GM21737 (cell line): ENCODE data around the gene ATG2A.
"Not testable (repeated sequence)": the region's sequence is repeated elsewhere in the genome, so short reads cannot be mapped to it uniquely, and the experiment has no call there.

Experiments
- ATAC-seq: cut with Tn5 transposase; IDR thresholded peaks from one replicate; pipeline ENCODE4 v1.9.1; 2021; ENCODE audit warnings: mild to moderate bottlenecking, moderate library complexity; ENCODE audit not compliant: unreplicated experiment

Gene ATG2A

GRCh38 chr11:64857485-64857884 lies 59.5 kb downstream of the ATG2A start:
- ATAC-seq, result no peak

DNA sequence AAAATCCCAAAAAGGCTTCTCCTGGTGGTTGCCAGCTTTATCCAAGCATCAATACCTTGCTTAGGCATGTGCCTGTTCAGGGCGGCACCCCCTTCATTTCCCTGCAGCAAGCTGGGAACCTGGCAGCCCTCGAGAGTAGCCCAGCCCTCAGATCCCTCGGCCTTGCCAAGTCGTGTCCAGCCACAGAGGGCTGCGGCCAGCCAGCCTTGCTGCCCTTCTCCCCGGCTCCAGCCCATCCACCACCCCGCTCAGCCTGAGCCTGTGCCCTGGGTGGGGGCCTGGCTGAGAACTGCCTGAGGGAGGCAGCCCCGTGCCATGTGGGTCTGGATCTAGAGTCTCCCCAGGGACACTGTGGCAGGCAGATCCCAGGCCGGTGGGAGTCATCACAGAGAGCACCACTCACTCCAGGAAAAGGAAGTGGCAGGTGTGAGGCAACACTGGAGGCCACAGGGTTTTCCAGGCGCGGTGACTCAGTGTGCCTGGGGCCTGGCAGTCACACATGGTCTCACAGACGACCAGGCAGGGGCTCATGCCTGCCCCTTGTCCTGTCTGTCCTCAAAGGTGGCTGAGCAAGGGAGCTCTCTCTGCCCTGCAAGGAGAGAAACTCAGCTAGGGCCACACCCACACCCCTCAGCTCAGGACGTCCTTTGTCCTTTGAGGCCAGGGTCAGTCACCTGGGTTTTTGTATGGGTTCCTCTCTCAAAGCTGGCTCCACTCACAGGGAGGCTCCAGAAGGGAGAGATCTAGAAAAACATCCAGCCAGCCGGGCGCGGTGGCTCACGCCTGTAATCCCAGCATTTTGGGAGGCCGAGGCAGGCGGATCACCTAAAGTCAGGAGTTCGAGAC lies 60.4 kb downstream of the ATG2A start:
- no peak for ATAC-seq

- no peak for ATAC-seq
Observed at GRCh38 chr11:64855596-64856304, 61.3 kb downstream of the ATG2A start.

GRCh38 chr11:64854534-64855502 lies 62.2 kb downstream of the ATG2A start:
- ATAC-seq, result no peak

- ATAC-seq, result no peak
Observed at GRCh38 chr11:64854157-64854533, 62.9 kb downstream of the ATG2A start.

GRCh38 chr11:64853709-64854108 lies 63.3 kb downstream of the ATG2A start:
- ATAC-seq, result no peak

GRCh38 chr11:64852804-64853509 lies 64.1 kb downstream of the ATG2A start:
- ATAC-seq, result no peak

DNA sequence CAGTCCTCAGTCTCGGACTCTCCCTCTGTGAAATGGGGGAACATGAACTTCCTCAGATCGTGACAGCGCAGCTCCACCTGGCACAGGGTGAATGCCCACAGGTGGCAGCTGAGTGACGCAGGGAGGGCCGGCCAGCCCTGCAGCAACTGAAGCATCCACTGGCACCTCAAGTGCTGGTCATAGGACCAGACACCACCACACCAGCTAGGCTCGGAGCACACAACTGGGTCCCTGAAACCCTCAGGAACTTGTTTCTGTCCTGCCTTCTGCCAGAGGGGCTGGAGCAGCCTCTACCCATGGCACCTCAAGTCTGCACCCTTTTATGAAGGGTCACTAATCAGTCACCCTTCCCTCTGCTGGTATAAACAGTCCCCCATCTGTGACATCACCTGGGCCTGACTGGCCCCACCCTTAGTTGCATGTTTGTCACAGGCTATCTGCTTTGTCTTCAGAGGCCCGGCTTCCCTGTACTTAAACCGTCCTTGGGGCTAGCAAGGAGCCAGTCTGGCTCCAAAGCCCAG lies 65.1 kb downstream of the ATG2A start:
- ATAC-seq, result peak; percentile 15

GRCh38 chr11:64850979-64851567 lies 65.9 kb downstream of the ATG2A start:
- peak; percentile 54 for ATAC-seq

DNA sequence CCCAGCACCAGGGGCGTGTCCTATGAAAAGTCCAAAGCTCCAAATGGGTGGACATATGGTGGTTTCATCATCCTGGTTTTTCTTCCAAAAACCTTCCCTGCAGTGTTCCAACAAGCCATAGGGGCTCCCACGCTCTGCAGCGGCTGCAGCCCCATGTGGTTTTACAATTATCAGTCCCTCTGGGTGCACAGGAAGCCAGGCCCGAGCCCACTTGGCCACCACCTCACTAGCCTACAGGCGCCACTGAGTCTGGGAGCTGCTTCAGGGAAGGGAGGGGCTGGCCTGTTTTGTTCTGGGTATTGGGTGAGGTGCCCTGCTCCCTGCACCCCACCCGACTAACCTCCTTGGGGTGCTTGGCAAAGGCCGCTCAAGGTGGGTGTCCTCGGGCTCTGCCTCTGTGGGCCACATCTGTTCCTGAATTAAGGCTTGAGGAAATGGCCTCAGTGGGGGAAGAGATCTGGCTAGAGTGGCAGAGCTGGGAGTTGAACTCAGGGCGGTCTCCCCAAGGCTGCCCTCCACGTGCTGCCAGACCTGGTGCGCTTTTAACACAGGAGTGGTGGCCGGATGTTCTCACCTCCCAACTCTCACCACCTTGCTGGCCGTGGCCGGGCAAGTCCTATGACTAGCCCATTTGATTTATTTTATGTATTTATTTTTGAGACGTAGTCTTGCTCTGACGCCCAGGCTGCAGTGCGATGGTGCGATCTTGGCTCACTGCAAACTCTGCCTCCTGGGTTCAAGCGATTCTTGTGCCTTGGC lies 67.2 kb downstream of the ATG2A start:
- ATAC-seq, result no peak

DNA sequence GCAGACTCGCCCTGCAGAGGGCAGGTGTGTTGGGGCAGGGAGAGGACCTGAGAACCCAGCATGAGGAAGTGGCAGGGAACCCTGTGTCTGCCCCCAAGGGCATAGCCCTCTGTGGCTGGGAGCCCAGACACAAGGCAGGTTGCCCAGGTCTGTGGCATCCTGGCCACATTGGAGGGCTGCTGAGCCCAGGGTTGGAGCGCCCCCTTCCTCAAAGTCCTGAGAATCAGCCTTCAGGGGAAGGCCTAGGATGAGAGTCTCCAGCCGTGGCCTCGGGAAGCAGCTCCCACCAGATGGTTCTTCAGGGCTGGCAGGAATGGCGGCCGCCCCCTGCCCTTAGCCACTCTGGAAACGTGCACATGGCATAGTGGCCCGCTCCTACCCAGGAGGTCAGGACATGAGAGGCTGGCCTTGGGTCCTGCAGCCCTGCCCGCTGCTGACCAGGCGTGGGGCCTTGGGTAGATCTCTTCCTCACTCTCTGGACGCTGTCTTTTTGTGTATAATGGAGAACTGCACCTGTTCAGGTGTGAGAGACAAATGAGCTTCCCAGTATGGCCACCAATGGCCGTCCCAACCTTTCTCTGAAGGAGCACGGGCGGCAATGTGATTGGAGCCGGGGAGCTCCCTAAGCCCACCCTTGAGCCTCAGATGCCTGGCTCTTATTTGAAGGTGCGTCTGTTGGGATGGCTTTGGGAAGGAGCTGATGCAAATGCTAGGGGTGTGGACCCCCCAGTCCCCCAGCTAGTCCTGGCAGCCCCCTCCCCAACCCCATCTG lies 68.0 kb downstream of the ATG2A start:
- no peak for ATAC-seq

DNA sequence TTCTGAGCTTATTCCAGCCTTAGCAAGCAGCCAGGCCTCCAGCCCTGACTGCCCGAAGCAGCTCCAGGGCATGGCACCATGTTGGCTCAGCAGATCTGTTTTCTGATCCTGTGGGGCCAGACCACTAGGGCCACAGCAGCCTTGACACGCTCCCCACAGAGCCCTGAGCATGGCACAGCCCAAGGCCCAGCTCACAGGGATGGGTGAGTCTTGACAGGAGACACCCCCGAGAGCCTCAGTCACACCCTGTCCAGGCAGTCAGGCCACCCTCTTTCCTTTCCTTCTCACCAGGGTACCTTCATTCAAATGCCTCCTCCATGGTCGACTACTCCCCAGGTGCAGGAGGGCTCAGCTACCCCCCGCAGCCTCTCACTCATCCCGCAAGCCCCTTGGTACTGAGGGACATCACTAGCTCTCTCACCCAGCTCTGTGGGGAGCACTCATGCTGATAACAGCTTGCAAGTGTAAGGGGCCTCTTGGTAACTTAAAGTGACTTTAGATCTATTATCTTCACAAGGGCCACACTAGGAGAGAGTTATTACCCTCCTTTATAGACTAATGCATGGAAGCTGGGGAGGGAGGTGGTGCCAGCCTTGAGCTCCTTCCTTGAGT lies 68.7 kb downstream of the ATG2A start:
- ATAC-seq, result no peak

DNA sequence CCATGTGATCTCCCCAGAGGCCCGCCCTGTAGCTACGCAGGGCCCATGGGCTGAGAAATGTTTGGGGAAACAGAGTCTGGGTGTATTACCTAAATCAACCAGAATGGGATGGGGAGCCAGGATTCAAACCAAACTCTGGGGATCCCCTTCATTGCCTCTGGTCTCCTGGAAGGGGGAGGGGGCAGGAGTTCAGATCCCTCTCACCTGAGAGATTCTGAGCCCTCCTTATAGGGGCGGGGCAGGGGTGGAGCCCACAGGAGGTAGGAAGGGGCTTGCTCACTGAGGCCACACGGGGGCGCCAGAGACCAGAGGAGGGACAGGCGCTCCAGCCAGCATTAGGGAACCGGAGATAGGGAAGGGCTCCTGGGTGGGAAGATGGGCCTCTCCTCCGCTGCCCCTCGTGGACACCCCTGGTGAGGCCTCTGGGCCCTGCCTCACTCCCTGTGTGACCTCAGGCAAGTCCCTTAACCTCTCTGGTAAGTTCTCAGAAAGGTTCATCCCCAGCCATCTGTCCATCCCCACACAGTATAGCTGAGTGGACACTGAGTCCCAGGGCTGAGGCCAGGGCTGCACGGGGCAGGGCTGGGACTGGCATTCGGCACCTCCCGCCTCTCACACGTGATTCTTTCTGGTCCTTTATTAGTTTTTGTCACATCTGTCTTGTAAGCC lies 69.9 kb downstream of the ATG2A start:
- peak; percentile 24 for ATAC-seq

DNA sequence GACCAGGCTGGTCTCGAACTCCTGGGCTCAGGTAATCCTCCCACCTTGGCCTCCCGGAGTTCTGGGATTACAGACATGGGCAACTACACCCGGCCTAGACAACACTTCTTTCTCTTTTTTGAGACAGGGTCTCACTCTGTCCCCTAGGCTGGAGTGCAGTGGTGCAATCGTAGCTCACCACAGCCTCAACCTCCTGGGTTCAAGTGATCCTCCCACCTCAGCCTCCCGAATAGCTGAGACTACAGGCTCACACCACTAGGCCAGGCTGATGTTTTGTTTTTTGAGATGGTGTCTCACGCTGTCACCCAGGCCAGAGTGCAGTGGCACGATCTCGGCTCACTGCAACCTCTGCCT lies 71.3 kb downstream of the ATG2A start:
- ATAC-seq, result not testable (repeated sequence)

- ATAC-seq, result no peak
Observed at GRCh38 chr11:64845129-64845775, 71.8 kb downstream of the ATG2A start.
